ENCODE measurements around the gene FOXP1. TPM values are rescaled to one million over a fixed set of nuclear protein-coding genes. Genes with fewer than 3 reads are reported as not detected.

The FOXP1 gene
- total RNA-seq, 4 donors from 2014 or later, result 169 to 300 (median 202) TPM

DNA sequence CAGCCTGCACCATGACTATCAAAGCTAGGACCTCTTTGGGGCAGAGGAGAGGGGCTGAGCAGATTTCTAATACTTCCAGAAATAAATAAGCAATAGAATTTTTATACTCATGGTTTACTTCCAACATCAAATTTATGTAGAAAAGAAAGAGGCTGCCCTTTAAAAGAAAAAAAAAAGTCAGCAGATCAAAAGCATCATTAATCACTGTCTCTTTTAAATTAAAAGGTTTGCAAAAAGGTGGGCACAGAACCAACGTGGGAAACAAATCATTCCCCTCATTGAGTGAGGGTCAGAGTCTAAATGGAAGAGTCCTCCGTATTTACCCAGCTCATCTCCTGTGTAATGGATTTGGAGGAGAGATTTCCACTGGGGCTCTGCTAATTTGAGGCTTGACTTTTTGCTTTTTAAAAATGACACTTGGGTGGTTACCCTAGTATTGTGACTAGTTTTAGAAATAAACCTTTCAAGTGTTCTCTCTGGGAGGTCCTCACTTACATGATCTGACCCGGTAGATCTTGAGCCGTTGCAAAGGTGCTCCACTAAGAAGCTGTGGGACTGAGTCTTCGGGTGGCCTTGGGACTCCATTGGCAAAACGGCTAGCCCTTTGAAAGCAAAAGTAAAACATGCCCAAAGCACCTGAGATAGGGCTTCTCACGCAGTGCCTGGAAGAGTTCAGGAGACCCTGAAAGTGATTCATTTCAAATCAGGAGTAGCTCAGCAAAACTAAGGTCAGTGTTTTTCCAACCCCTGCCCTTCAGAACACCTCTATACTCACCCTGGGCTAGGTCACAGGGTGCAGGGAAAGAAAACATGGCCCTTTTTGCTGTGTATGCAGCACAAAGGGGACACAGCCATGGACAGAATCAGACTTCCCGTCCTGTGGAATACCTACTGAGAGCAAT lies 320.9 kb downstream of the FOXP1 start:
- WGBS, 2 donors (ENCODE audit: low coverage in 1 of 2), result 69 to 81% methylated on average over 5 to 8 of the region's 8 CpGs
- peak overlapping the region in 1 of 4 donors; percentile 30 for H3K27ac ChIP-seq
- no peaks in the 10 kb centered on the region for H3K36me3 ChIP-seq
- TF ChIP-seq EP300 (IDR thresholded peaks at IDR 0.05) (no peak), POLR2A (IDR thresholded peaks at IDR 0.05) (no peak), POLR2AphosphoS5 (IDR thresholded peaks at IDR 0.05) (no peak)
- TF ChIP-seq, protein P1, sequence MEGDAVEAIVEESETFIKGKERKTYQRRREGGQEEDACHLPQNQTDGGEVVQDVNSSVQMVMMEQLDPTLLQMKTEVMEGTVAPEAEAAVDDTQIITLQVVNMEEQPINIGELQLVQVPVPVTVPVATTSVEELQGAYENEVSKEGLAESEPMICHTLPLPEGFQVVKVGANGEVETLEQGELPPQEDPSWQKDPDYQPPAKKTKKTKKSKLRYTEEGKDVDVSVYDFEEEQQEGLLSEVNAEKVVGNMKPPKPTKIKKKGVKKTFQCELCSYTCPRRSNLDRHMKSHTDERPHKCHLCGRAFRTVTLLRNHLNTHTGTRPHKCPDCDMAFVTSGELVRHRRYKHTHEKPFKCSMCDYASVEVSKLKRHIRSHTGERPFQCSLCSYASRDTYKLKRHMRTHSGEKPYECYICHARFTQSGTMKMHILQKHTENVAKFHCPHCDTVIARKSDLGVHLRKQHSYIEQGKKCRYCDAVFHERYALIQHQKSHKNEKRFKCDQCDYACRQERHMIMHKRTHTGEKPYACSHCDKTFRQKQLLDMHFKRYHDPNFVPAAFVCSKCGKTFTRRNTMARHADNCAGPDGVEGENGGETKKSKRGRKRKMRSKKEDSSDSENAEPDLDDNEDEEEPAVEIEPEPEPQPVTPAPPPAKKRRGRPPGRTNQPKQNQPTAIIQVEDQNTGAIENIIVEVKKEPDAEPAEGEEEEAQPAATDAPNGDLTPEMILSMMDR (IDR thresholded peaks at IDR 0.05), result no peak
- H3K27me3 ChIP-seq, result no peaks in the 10 kb centered on the region
- no peak for ATAC-seq
- H3K4me3 ChIP-seq, result no peak overlapping the region
- H3K9me3 ChIP-seq, result no peaks in the 10 kb centered on the region
- peaks cover 0 to 31% (median 0%) of the 10 kb centered on the region in 3 donors for H3K4me1 ChIP-seq

DNA sequence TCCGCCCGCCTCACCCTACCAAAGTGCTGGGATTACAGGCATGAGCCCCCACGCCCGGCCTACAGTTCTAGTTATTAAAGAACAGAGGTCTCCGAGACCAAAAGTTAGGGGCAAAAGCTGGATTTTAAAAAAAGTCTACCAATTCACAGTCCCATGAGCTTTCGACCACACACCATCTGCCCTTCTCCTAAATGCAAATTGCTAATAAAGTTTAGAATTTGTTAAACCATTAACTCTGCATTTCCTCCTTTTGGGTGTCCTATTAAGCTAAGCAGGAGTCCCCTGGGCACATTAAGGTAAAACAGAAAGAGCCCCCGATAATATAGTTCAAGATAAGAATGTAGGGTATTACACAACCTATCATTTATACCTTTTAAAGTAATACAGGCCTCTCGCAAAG lies 322.7 kb downstream of the FOXP1 start:
- H3K27me3 ChIP-seq, result no peaks in the 10 kb centered on the region
- H3K9me3 ChIP-seq, result no peaks in the 10 kb centered on the region
- peaks cover 0 to 33% (median 0%) of the 10 kb centered on the region in 3 donors for H3K4me1 ChIP-seq
- H3K27ac ChIP-seq, result no peak overlapping the region
- H3K4me3 ChIP-seq, result no peak overlapping the region
- no peak for ATAC-seq
- WGBS, 2 donors (ENCODE audit: low coverage in 1 of 2), result 95 to 100% methylated on average over 5 to 8 of the region's 8 CpGs
- TF ChIP-seq EP300 (IDR thresholded peaks at IDR 0.05) (no peak), POLR2A (IDR thresholded peaks at IDR 0.05) (no peak), POLR2AphosphoS5 (IDR thresholded peaks at IDR 0.05) (no peak)
- TF ChIP-seq, protein P1 (IDR thresholded peaks at IDR 0.05), result no peak
- H3K36me3 ChIP-seq, result no peaks in the 10 kb centered on the region

DNA sequence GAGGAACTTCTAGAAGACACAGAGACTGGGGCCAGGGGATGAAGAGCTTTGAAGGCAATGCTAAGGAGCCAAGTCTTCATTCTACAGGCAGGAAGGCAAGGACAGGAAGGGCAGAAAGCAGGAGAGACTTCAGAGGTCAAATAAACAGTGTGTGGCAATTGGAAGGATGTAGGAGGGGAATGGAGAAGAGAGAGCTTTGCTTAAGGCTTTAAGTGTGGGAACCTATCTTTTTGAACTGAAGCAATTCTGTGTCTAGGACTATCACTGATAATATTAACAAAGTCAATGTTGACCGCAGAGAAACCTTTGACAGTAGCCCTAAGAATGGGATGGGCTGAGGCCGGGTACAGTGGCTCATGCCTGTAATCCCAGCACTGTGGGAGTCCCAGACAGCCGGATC lies 325.0 kb downstream of the FOXP1 start:
- H3K9me3 ChIP-seq, result no peaks in the 10 kb centered on the region
- TF ChIP-seq, protein P1 (IDR thresholded peaks at IDR 0.05), result no peak
- TF ChIP-seq POLR2AphosphoS5 (IDR thresholded peaks at IDR 0.05) (no peak), POLR2A (IDR thresholded peaks at IDR 0.05) (no peak), EP300 (IDR thresholded peaks at IDR 0.05) (no peak)
- 80 to 93% methylated on average over 1 to 2 of the region's 3 CpGs for WGBS, 2 donors (ENCODE audit: low coverage in 1 of 2)
- H3K4me3 ChIP-seq, result no peak overlapping the region
- H3K27me3 ChIP-seq, result no peaks in the 10 kb centered on the region
- no peaks in the 10 kb centered on the region for H3K36me3 ChIP-seq
- peak overlapping the region in 1 of 4 donors; percentile 8 for H3K27ac ChIP-seq
- no peak for ATAC-seq
- H3K4me1 ChIP-seq, result peaks cover 0 to 54% (median 6%) of the 10 kb centered on the region in 3 donors

DNA sequence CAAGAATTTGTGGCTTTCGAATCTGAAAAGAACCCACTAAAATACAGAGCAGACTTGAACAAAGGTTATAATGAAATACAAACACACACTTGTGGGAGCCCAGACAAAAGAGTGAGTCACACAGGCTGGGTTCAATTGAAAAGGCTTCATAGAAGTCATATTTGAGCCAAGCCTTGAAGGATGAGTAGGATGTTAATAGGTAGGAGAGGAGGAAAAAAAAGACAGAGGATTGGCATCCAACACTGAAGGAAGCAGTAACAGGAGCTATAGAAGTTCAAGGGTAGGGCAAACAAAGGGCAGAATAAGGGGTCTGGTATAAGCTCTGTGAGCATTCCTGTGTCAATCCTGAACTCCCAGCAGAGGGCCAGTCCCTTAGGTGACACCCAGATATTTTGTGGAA lies 325.4 kb downstream of the FOXP1 start:
- H3K27me3 ChIP-seq, result no peaks in the 10 kb centered on the region
- ATAC-seq, result no peak
- TF ChIP-seq, protein P1 (IDR thresholded peaks at IDR 0.05), result no peak
- no peak overlapping the region for H3K4me3 ChIP-seq
- 85% methylated on average over 1 of the region's 1 CpG; no CpG with 5 or more reads in 1 of the 2 donors for WGBS, 2 donors (ENCODE audit: low coverage in 1 of 2)
- H3K9me3 ChIP-seq, result no peaks in the 10 kb centered on the region
- H3K4me1 ChIP-seq, result peaks cover 0 to 51% (median 6%) of the 10 kb centered on the region in 3 donors
- H3K36me3 ChIP-seq, result no peaks in the 10 kb centered on the region
- H3K27ac ChIP-seq, result peak overlapping the region in 1 of 4 donors; percentile 8

DNA sequence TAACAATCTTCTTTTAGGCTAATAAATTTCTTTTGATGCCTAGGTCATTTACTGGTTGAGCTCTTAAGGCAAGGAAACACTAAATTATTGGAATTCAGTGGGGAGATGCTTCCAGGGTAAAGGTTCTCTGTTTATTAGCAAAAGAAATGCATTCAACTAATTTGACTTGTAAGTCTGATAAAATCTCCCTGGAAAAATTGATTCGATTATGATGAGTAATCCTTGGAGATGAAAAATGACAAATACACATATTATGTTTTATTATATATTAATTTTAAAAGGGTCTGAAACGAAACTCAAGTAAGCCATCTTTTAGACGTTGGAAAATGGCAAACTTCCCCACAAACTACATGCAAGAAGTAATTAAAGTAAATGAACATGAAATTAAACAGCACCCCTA lies 328.0 kb downstream of the FOXP1 start:
- WGBS, 2 donors (ENCODE audit: low coverage in 1 of 2), result 43 to 58% methylated on average over 2 to 3 of the region's 3 CpGs
- ATAC-seq, result no peak
- Histone ChIP-seq H3K27me3 (no peaks in the 10 kb centered on the region), H3K4me3 (no peak overlapping the region), H3K27ac (peak overlapping the region in 1 of 4 donors; percentile 59), H3K4me1 (peaks cover 0 to 49% (median 6%) of the 10 kb centered on the region in 3 donors), H3K36me3 (no peaks in the 10 kb centered on the region), H3K9me3 (no peaks in the 10 kb centered on the region)
- TF ChIP-seq EP300 (IDR thresholded peaks at IDR 0.05), result no peak
- no peak for TF ChIP-seq POLR2A (IDR thresholded peaks at IDR 0.05)
- TF ChIP-seq, protein P1 (IDR thresholded peaks at IDR 0.05), result no peak
- TF ChIP-seq POLR2AphosphoS5 (IDR thresholded peaks at IDR 0.05), result no peak
